HG03095 (cell line): Measurements from ENCODE around the gene ITPR2.
A peak's percentile ranks its signal among the peaks of the same experiment; 100 is the strongest.

Source experiments
- ATAC-seq: cut with Tn5 transposase; IDR thresholded peaks from one replicate; pipeline ENCODE4 v1.9.1; 2021; ENCODE audit warnings: moderate library complexity; ENCODE audit not compliant: unreplicated experiment

Gene ITPR2

GRCh38 chr12:26735249-26735639 lies 97.8 kb downstream of the ITPR2 start:
- no peak for ATAC-seq

- ATAC-seq: no peak
These were observed 98.3 kb downstream of the ITPR2 start for GRCh38 chr12:26734510-26735248.

- peak; percentile 48 for ATAC-seq
These were observed 100.7 kb downstream of the ITPR2 start for GRCh38 chr12:26732005-26732908.

GRCh38 chr12:26730481-26731350 lies 102.3 kb downstream of the ITPR2 start:
- no peak for ATAC-seq

- peak; percentile 33 for ATAC-seq
These were observed 103.8 kb downstream of the ITPR2 start for GRCh38 chr12:26729137-26729671.

- peak; percentile 41 for ATAC-seq
These were observed 104.6 kb downstream of the ITPR2 start for GRCh38 chr12:26728205-26729050.

- no peak for ATAC-seq
These were observed 105.4 kb downstream of the ITPR2 start for GRCh38 chr12:26727482-26728204.

GRCh38 chr12:26726956-26727355 lies 106.0 kb downstream of the ITPR2 start:
- no peak for ATAC-seq

- ATAC-seq: no peak
These were observed 107.6 kb downstream of the ITPR2 start for GRCh38 chr12:26725276-26725916.

GRCh38 chr12:26724309-26724702 lies 108.7 kb downstream of the ITPR2 start:
- no peak for ATAC-seq

- ATAC-seq: peak; percentile 40
These were observed 109.3 kb downstream of the ITPR2 start for GRCh38 chr12:26723379-26724308.

GRCh38 chr12:26721800-26722199 lies 111.2 kb downstream of the ITPR2 start:
- no peak for ATAC-seq

- no peak for ATAC-seq
These were observed 113.1 kb downstream of the ITPR2 start for GRCh38 chr12:26719852-26720251.

- no peak for ATAC-seq
These were observed 115.2 kb downstream of the ITPR2 start for GRCh38 chr12:26717757-26718156.

GRCh38 chr12:26715232-26715631 lies 117.8 kb downstream of the ITPR2 start:
- no peak for ATAC-seq

- ATAC-seq: peak; percentile 71
These were observed 119.1 kb downstream of the ITPR2 start for GRCh38 chr12:26713885-26714383.

- no peak for ATAC-seq
These were observed 120.1 kb downstream of the ITPR2 start for GRCh38 chr12:26712892-26713291.
